HL-60/S4 treated with retinoic acid at 250 ng/mL for 4 days and 3 days (cell line): ENCODE data around the gene DEGS2.
"Not testable (repeated sequence)": the region's sequence is repeated elsewhere in the genome, so short reads cannot be mapped to it uniquely, and the experiment has no call there.

Source experiments
- in situ Hi-C: fragments of 300-500 bp; cut with MboI; formaldehyde crosslinking; loops from 2 replicates; pipeline ENCODE4 v1.7.0; 2022; ENCODE audit warnings: low sequenced_read_pairs

Gene DEGS2

GRCh38 chr14:100159094-100159864 lies at the start of gene DEGS2:
Gene DEGS2 (minus strand): TSS chr14:100159645. CDS start chr14:100159587, 58 bp downstream.
- in situ Hi-C loops = no loop called here

GRCh38 chr14:100208136-100208535 lies 48.7 kb upstream of the DEGS2 start:
- in situ Hi-C loops = not testable (repeated sequence)

DNA sequence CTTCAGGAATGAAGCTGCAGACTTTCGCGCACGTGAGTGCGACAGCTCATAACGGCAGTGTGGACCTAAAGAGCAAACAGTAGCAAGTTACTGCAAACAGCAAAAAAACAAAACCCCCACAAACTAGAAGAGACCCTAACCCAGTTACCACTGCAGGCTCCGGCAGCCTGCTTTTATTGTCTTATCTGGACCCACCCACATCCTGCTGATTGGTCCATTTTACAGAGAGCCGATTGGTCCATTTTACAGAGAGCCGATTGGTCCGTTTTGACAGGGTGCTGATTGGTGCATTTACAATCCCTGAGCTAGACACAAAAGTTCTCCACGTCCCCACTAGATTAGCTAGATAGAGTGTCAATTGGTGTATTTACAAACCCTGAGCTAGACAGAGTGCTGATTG lies 48.1 kb upstream of the DEGS2 start:
- in situ Hi-C loops = not testable (repeated sequence)

DNA sequence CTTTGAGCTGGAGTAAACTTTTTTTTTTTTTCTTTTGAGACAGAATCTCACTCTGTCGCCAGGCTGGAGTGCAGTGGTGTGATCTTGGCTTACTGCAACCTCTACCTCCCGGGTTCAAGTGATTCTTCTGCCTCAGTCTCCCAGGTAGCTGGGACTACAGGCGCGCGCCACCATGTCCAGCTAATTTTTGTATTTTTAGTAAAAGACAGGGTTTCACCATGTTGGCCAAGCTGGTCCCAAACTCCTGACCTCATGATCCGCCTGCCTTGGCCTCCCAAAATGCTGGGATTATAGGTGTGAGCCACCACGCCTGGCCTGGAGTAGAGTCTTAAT lies 45.4 kb upstream of the DEGS2 start:
- in situ Hi-C loops = not testable (repeated sequence)

- in situ Hi-C loops = no loop called here
Measured at GRCh38 chr14:100203962-100204834, 44.8 kb upstream of the DEGS2 start.

DNA sequence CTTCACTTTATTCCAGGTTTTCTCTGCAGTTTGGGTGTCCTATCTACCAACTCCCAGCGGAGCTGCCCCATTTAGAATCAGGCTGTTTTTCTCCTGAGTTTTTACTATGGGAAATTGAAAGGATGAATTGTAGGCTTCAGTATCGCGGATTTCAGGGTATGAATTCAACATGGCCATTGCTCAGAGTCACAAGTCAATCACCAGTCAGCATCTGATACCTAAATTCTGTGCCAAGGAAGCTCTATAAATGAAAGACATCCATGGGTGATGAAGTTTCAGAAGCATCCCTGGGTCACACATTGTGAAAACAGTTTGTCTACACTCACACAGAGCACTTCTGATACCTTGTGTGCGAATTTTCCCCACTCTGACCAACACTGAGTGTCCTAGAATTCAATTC lies 43.7 kb upstream of the DEGS2 start:
- in situ Hi-C loops = no loop called here

GRCh38 chr14:100202712-100203111 lies 43.3 kb upstream of the DEGS2 start:
- in situ Hi-C loops = no loop called here

DNA sequence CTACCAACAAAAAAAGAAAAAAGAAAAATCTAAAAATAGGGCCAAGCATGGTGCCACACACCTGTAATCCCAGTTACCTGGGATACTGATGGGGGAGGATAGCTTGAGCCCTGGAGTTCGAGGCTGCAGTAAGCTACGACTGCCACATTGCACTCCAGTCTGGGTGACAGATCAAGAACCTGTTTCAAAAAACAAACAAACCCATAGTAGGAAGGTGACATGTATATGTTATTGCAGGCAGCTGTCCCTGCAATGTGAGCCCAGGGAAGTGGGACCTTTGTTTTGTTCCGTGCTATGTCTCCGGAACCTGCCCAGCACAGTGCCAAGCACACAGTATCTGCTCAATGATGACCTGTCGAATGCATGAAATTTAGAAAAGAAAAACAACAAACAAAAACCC lies 42.3 kb upstream of the DEGS2 start:
- in situ Hi-C loops = no loop called here

DNA sequence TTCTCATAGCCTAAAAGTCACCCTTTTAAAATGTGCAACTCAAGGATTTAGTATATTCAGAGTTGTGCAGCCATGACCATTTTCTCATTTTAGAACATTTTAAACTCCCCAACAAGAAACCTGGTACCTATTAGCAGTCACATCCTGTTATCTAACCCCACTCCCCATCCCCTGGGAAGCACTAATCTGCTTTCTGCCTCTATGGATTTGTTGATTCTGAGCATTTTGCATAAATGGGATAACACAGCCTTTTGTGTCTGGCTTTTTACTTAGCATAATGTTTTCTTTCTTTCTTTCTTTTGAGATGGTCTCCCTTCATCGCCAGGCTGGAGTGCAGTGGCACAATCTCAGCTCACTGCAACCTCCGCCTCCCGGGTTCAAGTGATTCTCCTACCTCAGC lies 40.9 kb upstream of the DEGS2 start:
- in situ Hi-C loops = no loop called here

DNA sequence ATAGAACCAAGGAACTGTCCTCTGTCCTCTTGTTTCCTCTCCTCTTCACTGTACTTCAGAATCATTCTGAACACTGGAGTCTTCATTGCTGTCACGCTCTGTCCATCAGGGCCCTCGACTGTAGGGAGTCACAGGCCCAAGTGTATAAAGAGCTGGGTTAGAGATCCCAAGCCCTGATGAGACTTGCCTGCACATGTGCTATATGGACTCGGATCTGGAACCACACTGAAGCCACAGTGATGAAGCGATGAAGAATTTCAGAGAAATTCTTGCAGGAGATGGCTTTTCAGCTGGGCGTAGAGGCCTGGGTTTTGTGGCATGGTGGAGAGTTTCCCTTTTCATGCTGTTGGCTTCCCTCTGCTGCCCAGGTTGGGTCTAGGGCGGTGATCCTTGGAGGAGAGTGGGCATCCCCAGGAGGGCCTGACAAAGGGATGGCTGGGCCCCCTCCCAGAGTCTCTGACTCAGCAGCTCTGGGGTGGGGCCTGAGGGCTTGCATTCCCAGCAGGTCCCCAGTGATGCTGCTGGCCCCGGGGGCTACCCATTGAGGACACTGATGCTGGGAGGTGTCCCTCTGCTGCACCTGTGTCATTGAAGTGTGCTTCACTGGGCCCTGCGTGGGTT lies 39.9 kb upstream of the DEGS2 start:
- in situ Hi-C loops = no loop called here

- in situ Hi-C loops = no loop called here
Measured at GRCh38 chr14:100193417-100194357, 34.2 kb upstream of the DEGS2 start.

- in situ Hi-C loops = no loop called here
Measured at GRCh38 chr14:100192672-100193416, 33.4 kb upstream of the DEGS2 start.

GRCh38 chr14:100192250-100192671 lies 32.8 kb upstream of the DEGS2 start:
- in situ Hi-C loops = no loop called here

- in situ Hi-C loops = no loop called here
Measured at GRCh38 chr14:100191584-100192249, 32.3 kb upstream of the DEGS2 start.

DNA sequence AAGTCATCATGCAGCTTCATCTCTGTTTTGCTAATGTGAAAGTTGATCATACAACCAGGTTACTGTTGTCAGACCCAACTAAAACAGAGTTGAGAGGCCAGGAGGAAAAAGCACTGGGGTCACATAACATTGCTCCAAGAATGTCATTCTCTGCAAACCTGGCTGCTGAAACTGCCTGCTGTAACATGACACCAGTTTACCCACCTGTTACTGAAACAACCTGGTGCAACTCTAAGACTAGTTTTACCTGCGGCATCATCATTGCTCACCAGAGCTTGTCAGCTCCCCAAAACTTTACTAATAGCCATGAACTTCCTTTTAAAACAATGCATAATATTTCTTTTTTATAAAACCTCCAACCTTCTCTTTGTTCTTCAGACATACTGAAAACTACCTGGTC lies 30.7 kb upstream of the DEGS2 start:
- in situ Hi-C loops = no loop called here

DNA sequence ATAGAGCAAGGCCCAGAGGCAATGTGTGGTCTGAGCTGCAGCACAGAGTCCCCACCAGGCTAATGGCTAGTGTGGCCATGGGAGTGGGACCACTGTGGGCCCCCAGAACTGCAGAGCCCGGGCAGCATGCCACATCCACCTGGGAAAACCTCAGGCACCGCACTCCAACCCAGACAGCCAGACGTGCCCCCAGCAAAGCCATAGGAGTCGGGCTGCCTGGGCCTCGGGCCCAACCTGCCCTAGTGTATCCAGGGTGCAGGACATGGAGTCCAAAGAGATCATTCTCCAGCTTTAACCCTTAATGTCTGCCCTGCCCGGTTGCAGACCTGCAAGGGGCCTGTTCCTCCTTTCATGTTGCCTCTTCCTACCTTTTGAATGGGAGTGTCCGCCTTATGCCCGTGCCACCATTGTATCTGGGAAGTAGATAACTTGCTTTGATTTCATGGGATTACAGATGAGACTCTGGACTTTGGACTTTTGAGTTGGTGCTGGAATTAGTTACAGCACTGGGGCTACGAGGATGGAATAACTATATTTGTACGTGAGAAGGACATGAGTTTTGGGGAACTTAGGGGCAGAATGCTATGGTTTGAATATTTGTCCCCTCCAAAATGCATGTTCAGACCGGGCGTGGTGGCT lies 29.1 kb upstream of the DEGS2 start:
- in situ Hi-C loops = no loop called here

DNA sequence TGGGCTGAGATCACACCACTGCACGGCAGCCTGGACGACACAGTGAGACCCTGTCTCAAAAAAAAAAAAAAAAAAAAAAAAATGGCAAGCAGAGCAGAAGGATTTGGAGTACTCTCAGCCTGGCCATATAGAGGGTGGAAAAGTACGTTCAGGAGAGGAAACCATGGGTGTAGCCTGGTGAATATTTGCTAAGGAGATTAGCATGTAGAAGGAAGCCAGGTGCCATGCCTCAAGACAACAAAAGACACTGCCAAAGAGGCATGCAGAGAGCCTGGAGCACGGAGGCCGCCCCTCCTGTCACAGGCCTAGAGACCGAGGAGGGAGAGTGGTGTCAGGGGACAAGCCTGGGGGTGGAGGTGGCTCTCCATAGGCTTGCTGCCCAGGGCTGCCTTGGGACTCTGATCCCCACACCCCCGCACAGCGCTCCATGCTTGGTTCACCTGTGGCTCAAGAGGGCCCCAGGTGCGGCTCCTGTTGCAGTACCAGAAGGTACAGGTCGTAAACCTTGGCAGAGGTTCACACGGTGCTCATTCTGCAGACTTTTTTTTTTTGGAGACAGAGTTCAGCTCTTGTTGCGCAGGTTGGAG lies 27.9 kb upstream of the DEGS2 start:
- in situ Hi-C loops = no loop called here

- in situ Hi-C loops = not testable (repeated sequence)
Measured at GRCh38 chr14:100181876-100182551, 22.6 kb upstream of the DEGS2 start.
